ENCODE results near the gene AIMP1.
A peak's percentile ranks its signal among the peaks of the same experiment; 100 is the strongest.

Gene AIMP1

GRCh38 chr4:106315968-106316772 is at the start of gene AIMP1, which contains the start of gene TBCK:
AIMP1 (plus strand) TSS chr4:106316550; CDS start chr4:106325010, 8,460 bp downstream.
TBCK (minus strand) TSS chr4:106316209; CDS start chr4:106308960, 7,249 bp downstream.
- DNase-seq, result peak; percentile 90

GRCh38 chr4:106268786-106269185 is 47.6 kb upstream of the AIMP1 start:
- DNase-seq, result no peak

- DNase-seq, result no peak
Measured at GRCh38 chr4:106269711-106270110, 46.6 kb upstream of the AIMP1 start.

- DNase-seq, result no peak
Measured at GRCh38 chr4:106270736-106271135, 45.6 kb upstream of the AIMP1 start.

GRCh38 chr4:106273831-106274230 is 42.5 kb upstream of the AIMP1 start:
- no peak for DNase-seq

- DNase-seq, result no peak
Measured at GRCh38 chr4:106277140-106277675, 39.1 kb upstream of the AIMP1 start.

GRCh38 chr4:106284227-106284626 is 32.1 kb upstream of the AIMP1 start:
- DNase-seq, result no peak

GRCh38 chr4:106286611-106287010 is 29.7 kb upstream of the AIMP1 start:
- DNase-seq, result no peak

- DNase-seq, result no peak
Measured at GRCh38 chr4:106287353-106287969, 28.9 kb upstream of the AIMP1 start.

GRCh38 chr4:106289737-106290136 is 26.6 kb upstream of the AIMP1 start:
- no peak for DNase-seq

- peak; percentile 58 for DNase-seq
Measured at GRCh38 chr4:106291678-106292077, 24.7 kb upstream of the AIMP1 start.

- no peak for DNase-seq
Measured at GRCh38 chr4:106294062-106294461, 22.3 kb upstream of the AIMP1 start.

- DNase-seq, result no peak
Measured at GRCh38 chr4:106297245-106298035, 18.9 kb upstream of the AIMP1 start.

GRCh38 chr4:106299977-106300376 is 16.4 kb upstream of the AIMP1 start:
- no peak for DNase-seq

- no peak for DNase-seq
Measured at GRCh38 chr4:106301393-106302061, 14.8 kb upstream of the AIMP1 start.

GRCh38 chr4:106302062-106302438 is 14.3 kb upstream of the AIMP1 start:
- no peak for DNase-seq

- DNase-seq, result no peak
Measured at GRCh38 chr4:106303548-106304281, 12.6 kb upstream of the AIMP1 start.

GRCh38 chr4:106304632-106305031 is 11.7 kb upstream of the AIMP1 start:
- DNase-seq, result no peak

- no peak for DNase-seq
Measured at GRCh38 chr4:106305435-106306055, 10.8 kb upstream of the AIMP1 start.

- DNase-seq, result no peak
Measured at GRCh38 chr4:106306561-106306960, 9.8 kb upstream of the AIMP1 start.

- no peak for DNase-seq
Measured at GRCh38 chr4:106312377-106312776, 4.0 kb upstream of the AIMP1 start.
